Right lobe of liver (tissue), 4 donors: ENCODE data around the gene GRK6.

Source experiments
- CTCF ChIP-seq, 4 donors: fragments of 200-600 bp in 3 of 4; fragments of 450-650 bp in 1 of 4; IDR thresholded peaks; one replicate each; pipeline versions ENCODE4 v1.5.1 to v1.8.0; 2016 to 2022; ENCODE audit warnings: antibody characterized with exemption in 4 of 4, mild to moderate bottlenecking in 2 of 4
- POLR2A ChIP-seq: fragments of 450-650 bp; IDR thresholded peaks from one replicate; pipeline ENCODE4 v1.6.1; 2017; ENCODE audit warnings: antibody characterized with exemption, mild to moderate bottlenecking
- donor health status: DM: no; HTN: no; CAD: no.
- donor health status: DM: no; HTN: no; CAD: no.
- donor health status: DM: no; HTN: yes; CAD: no.

- TF ChIP-seq CTCF (IDR thresholded peaks at IDR 0.05) (no peak), POLR2A (no peak)
Observed at GRCh38 chr5:177425196-177425800, 1.2 kb upstream of the GRK6 start.
